Mesenchymal stem cell (in vitro differentiated cells and primary cell): ENCODE results near the gene ENHO.

Experiments
- DNase-seq: peaks from one replicate; pipeline ENCODE4 v3.0.0-alpha.2; 2013
- H2AFZ ChIP-seq: one replicate; pipeline ENCODE4 v1.6.1; 2013; ENCODE audit warnings: low read depth, mild to moderate bottlenecking, control low read depth, inconsistent platforms, low read length, moderate library complexity
- H2AK5ac ChIP-seq: 2 replicates; pipeline ENCODE4 v1.6.1; 2013; ENCODE audit warnings: low read length, moderate library complexity, mild to moderate bottlenecking, inconsistent platforms; ENCODE audit not compliant: severe bottlenecking
- H2BK120ac ChIP-seq: one replicate; pipeline ENCODE4 v1.6.1; 2013; ENCODE audit warnings: low read depth, mild to moderate bottlenecking, inconsistent platforms, low read length, moderate library complexity
- H2BK12ac ChIP-seq, 2 experiments: one replicate each; pipeline ENCODE4 v1.6.1; 2013; ENCODE audit warnings: inconsistent platforms in 2 of 2, low read length in 2 of 2, mild to moderate bottlenecking in 2 of 2, moderate library complexity in 2 of 2, control low read depth in 1 of 2
- H2BK15ac ChIP-seq: one replicate; pipeline ENCODE4 v1.6.1; 2013; ENCODE audit warnings: mild to moderate bottlenecking, low read depth, inconsistent platforms; ENCODE audit not compliant: poor library complexity, severe bottlenecking
- H2BK5ac ChIP-seq: 2 replicates; pipeline ENCODE4 v1.6.1; 2013; ENCODE audit warnings: low read depth, mild to moderate bottlenecking, low read length, control low read depth, inconsistent platforms; ENCODE audit not compliant: poor library complexity, severe bottlenecking
- H3K14ac ChIP-seq, 2 experiments: one replicate each; pipeline ENCODE4 v1.6.1; 2013; ENCODE audit warnings: inconsistent platforms in 2 of 2, low read length in 2 of 2, control low read depth in 1 of 2, mild to moderate bottlenecking in 1 of 2, moderate library complexity in 1 of 2
- H3K18ac ChIP-seq, 2 experiments: one replicate each; pipeline ENCODE4 v1.6.1; 2013; ENCODE audit warnings: inconsistent platforms in 2 of 2, low read length in 2 of 2, control low read depth in 1 of 2, low read depth in 1 of 2, mild to moderate bottlenecking in 1 of 2
- H3K23ac ChIP-seq, 2 experiments: one replicate each; pipeline ENCODE4 v1.6.1; 2013; ENCODE audit warnings: inconsistent platforms in 2 of 2, low read length in 2 of 2, mild to moderate bottlenecking in 2 of 2, moderate library complexity in 2 of 2, control low read depth in 1 of 2
- H3K27ac ChIP-seq: 2 replicates; pipeline ENCODE4 v1.5.1; 2013; ENCODE audit warnings: mild to moderate bottlenecking, moderate library complexity, low read length, control low read depth, inconsistent platforms; ENCODE audit not compliant: poor library complexity, severe bottlenecking
- H3K27me3 ChIP-seq, 2 experiments: 2 replicates each; pipeline versions ENCODE4 v1.6.1 to v1.7.0; 2013; ENCODE audit warnings: low read length in 2 of 2, mild to moderate bottlenecking in 2 of 2, moderate library complexity in 2 of 2, control low read depth in 1 of 2, inconsistent platforms in 1 of 2; ENCODE audit not compliant: control insufficient read depth in 1 of 2, insufficient read depth in 1 of 2
- H3K36me3 ChIP-seq, 2 experiments: 2 replicates each; pipeline versions ENCODE4 v1.6.1 to v1.7.0; 2013; ENCODE audit warnings: low read length in 2 of 2, control low read depth in 1 of 2, inconsistent platforms in 1 of 2, low read depth in 1 of 2, mild to moderate bottlenecking in 1 of 2; ENCODE audit not compliant: insufficient read depth in 2 of 2, control insufficient read depth in 1 of 2
- H3K4ac ChIP-seq, 2 experiments: one replicate each; pipeline ENCODE4 v1.6.1; 2013; ENCODE audit warnings: inconsistent platforms in 2 of 2, low read length in 2 of 2, mild to moderate bottlenecking in 2 of 2, moderate library complexity in 2 of 2, control low read depth in 1 of 2, low read depth in 1 of 2
- H3K4me1 ChIP-seq: 2 replicates; pipeline ENCODE4 v1.6.1; 2013; ENCODE audit warnings: low read depth, low read length, control low read depth; ENCODE audit not compliant: control insufficient read depth, insufficient read depth
- H3K4me2 ChIP-seq: 2 replicates; pipeline ENCODE4 v1.6.1; 2013; ENCODE audit warnings: low read length, mild to moderate bottlenecking, inconsistent platforms; ENCODE audit not compliant: poor library complexity, severe bottlenecking
- H3K4me3 ChIP-seq, 2 experiments: 2 replicates each; pipeline versions ENCODE4 v1.5.1 to v1.7.0; 2013; ENCODE audit warnings: low read length in 2 of 2, mild to moderate bottlenecking in 2 of 2, control low read depth in 1 of 2, low read depth in 1 of 2; ENCODE audit not compliant: insufficient read depth in 1 of 2
- H3K79me1 ChIP-seq: replicated peaks from 2 replicates; pipeline ENCODE4 v1.6.1; 2013; ENCODE audit warnings: mild to moderate bottlenecking, control low read depth, low read length, inconsistent platforms; ENCODE audit not compliant: poor library complexity, severe bottlenecking
- H3K9ac ChIP-seq: 2 replicates; pipeline ENCODE4 v1.7.0; 2013; ENCODE audit warnings: mild to moderate bottlenecking, low read length, moderate library complexity
- H3K9me3 ChIP-seq: 2 replicates; pipeline ENCODE4 v1.7.0; 2013; ENCODE audit warnings: mild to moderate bottlenecking, low read length; ENCODE audit not compliant: control insufficient read depth
- H4K8ac ChIP-seq: one replicate; pipeline ENCODE4 v1.6.1; 2013; ENCODE audit warnings: inconsistent platforms, mild to moderate bottlenecking, low read length, moderate library complexity
- H4K91ac ChIP-seq: one replicate; pipeline ENCODE4 v1.6.1; 2013; ENCODE audit warnings: mild to moderate bottlenecking, low read length, inconsistent platforms
- WGBS: methylation state at CpG from one replicate; pipeline ENCODE4 v1.1.7; 2013; ENCODE audit warnings: mixed read lengths; 5-methylcytosine and 5-hydroxymethylcytosine counted together

ENHO gene

DNA sequence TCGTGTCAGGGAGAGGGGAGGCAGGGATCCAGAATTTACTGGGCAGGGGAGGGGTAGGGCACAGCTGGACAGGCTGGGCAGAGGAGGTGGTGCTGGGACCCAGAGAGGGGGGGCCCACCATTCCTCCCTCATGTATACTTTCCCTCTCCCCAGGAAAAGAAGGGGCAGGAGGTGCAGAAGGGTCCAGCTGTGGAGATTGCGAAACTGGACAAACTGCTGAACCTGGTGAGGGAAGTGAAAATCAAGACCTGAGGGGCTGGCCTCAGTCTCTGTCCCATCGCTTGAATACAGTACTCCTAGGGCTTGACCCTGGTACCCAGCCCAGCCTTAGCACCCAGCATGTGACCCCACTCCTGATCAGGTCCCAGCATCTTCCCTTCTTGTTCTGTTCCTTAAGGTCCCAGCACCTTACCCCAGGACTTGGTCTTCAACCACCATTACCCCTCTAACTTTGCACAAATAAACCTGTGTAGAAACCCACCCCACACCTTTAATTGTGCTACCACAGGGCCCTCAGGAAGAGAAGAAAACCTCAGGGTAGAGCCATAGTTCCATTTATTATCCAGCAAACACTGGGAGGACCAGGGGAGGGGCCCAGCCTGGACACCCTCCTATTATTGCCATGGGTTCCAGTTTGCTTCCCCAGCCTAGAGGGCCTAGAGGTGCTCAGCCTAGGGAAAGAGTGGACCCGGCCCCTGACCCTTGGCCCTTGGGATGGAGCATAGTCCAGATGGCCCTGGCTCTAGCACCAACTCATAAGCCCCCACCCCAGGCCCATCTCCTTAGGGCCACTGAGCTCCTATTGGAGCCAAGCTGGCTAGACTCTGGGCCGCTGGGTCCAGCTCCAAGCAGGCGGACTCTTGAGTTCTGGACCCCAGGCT lies 2.0 kb downstream of the ENHO start:
- Histone ChIP-seq H3K9me3 (no peaks in the 10 kb centered on the region), H3K27ac (no peak overlapping the region), H3K27me3 (peaks cover 66 to 72% of the 10 kb centered on the region in 2 experiments), H4K8ac (no peak overlapping the region), H3K18ac (no peak overlapping the region), H2BK12ac (no peak overlapping the region), H2BK5ac (no peak overlapping the region), H2BK120ac (no peak overlapping the region), H3K4me2 (no peak overlapping the region), H2AK5ac (no peak overlapping the region), H3K4me1 (peaks cover 10% of the 10 kb centered on the region), H2AFZ (no peak overlapping the region), H3K23ac (no peak overlapping the region), H3K36me3 (no peaks in the 10 kb centered on the region), H3K4ac (no peak overlapping the region), H2BK15ac (no peak overlapping the region), H4K91ac (no peak overlapping the region), H3K4me3 (no peak overlapping the region), H3K79me1 (no peaks in the 10 kb centered on the region), H3K9ac (no peak overlapping the region), H3K14ac (no peak overlapping the region)
- WGBS: 85% methylated on average over 6 of the region's 6 CpGs
- no peak for DNase-seq

DNA sequence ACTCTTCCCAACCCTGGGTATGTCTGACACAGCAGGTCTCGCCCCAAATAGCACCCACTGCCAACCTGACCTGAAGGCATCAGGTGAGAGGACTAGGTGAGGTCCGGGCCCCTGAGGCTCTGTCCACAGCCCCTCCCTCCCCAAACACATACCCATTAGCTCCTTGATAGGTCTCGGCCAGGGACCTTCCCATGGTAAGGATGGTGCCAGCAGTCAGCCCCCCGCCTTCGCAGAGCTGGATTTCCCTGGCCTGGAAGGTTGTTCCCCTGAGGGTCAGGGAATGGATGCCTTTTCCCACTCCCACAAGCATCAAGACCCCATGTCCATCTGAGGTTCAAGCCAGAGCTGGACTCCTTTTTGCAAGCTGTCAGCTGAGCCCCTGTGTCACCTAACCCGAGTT lies 2.7 kb downstream of the ENHO start:
- no peaks in the 10 kb centered on the region for H3K79me1 ChIP-seq
- no peaks in the 10 kb centered on the region for H3K36me3 ChIP-seq
- H2BK12ac ChIP-seq: no peak overlapping the region
- H2BK5ac ChIP-seq: no peak overlapping the region
- no peak for DNase-seq
- no peak overlapping the region for H3K23ac ChIP-seq
- no peak overlapping the region for H4K8ac ChIP-seq
- H2BK120ac ChIP-seq: no peak overlapping the region
- 84% methylated on average over 6 of the region's 6 CpGs for WGBS
- H3K18ac ChIP-seq: no peak overlapping the region
- H2BK15ac ChIP-seq: no peak overlapping the region
- no peak overlapping the region for H4K91ac ChIP-seq
- no peak overlapping the region for H3K14ac ChIP-seq
- no peak overlapping the region for H3K27ac ChIP-seq
- peaks cover 10% of the 10 kb centered on the region for H3K4me1 ChIP-seq
- peaks cover 59 to 70% of the 10 kb centered on the region in 2 experiments for H3K27me3 ChIP-seq
- H3K9me3 ChIP-seq: no peaks in the 10 kb centered on the region
- H3K4ac ChIP-seq: no peak overlapping the region
- no peak overlapping the region for H2AFZ ChIP-seq
- no peak overlapping the region for H2AK5ac ChIP-seq
- H3K9ac ChIP-seq: no peak overlapping the region
- no peak overlapping the region for H3K4me2 ChIP-seq
- H3K4me3 ChIP-seq: no peak overlapping the region

- Histone ChIP-seq H2BK12ac (no peak overlapping the region), H3K27ac (no peak overlapping the region), H3K79me1 (no peaks in the 10 kb centered on the region), H3K9me3 (no peaks in the 10 kb centered on the region), H4K8ac (no peak overlapping the region), H3K14ac (no peak overlapping the region), H3K9ac (no peak overlapping the region), H3K4me2 (no peak overlapping the region), H2AFZ (no peak overlapping the region), H3K23ac (no peak overlapping the region), H3K4me1 (peaks cover 10% of the 10 kb centered on the region), H3K18ac (no peak overlapping the region), H3K27me3 (peaks cover 56 to 70% of the 10 kb centered on the region in 2 experiments), H2BK15ac (no peak overlapping the region), H2AK5ac (no peak overlapping the region), H2BK5ac (no peak overlapping the region), H2BK120ac (no peak overlapping the region), H3K4me3 (no peak overlapping the region), H3K36me3 (no peaks in the 10 kb centered on the region), H4K91ac (no peak overlapping the region), H3K4ac (no peak overlapping the region)
- WGBS: 91% methylated on average over 1 of the region's 2 CpGs
- no peak for DNase-seq
Observed at GRCh38 chr9:34519321-34520020, 3.3 kb downstream of the ENHO start.

DNA sequence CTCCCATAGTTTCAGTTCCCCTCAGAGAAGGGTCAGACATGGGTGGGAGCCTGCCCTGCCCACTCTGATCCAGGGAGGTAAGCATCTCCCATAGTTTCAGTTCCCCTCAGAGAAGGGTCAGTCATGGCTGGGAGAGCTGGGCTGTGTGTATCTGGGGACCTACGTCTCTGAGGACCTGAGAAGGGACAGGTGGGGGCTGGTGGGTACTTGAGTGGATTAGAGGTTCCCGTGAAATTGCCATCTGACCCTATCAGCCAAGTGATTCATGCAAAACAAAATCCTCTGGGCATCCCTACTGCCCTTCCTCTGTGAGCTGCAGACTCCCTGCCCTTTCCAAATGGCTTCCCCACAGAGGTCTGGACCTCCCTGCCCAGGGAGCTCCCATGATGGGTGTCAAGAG lies 3.9 kb downstream of the ENHO start:
- Histone ChIP-seq H3K79me1 (no peaks in the 10 kb centered on the region), H3K27ac (no peak overlapping the region)

More for the DNA sequence above, 3.9 kb downstream of the ENHO start:
- Histone ChIP-seq H2BK15ac (no peak overlapping the region), H4K8ac (no peak overlapping the region), H2BK5ac (no peak overlapping the region), H3K4ac (no peak overlapping the region), H3K9ac (no peak overlapping the region), H2AFZ (no peak overlapping the region), H3K4me2 (no peak overlapping the region), H3K36me3 (no peaks in the 10 kb centered on the region), H3K4me1 (peaks cover 10% of the 10 kb centered on the region), H2AK5ac (no peak overlapping the region), H3K23ac (no peak overlapping the region), H3K27me3 (peaks cover 51 to 70% of the 10 kb centered on the region in 2 experiments), H3K18ac (no peak overlapping the region), H3K9me3 (no peaks in the 10 kb centered on the region), H2BK120ac (no peak overlapping the region), H2BK12ac (no peak overlapping the region), H3K4me3 (no peak overlapping the region), H3K14ac (no peak overlapping the region), H4K91ac (no peak overlapping the region)
- 100% methylated on average over 2 of the region's 2 CpGs for WGBS
- DNase-seq: no peak
